GM18499 (cell line): Measurements from ENCODE around the gene CEL.

Source experiments
- ATAC-seq: cut with Tn5 transposase; IDR thresholded peaks from one replicate; pipeline ENCODE4 v1.9.1; 2021; ENCODE audit warnings: moderate number of reproducible peaks; ENCODE audit not compliant: insufficient read depth, unreplicated experiment

CEL gene

GRCh38 chr9:133113949-133114885 is 52.4 kb downstream of the CEL start:
- no peak for ATAC-seq

GRCh38 chr9:133114886-133115603 is 53.3 kb downstream of the CEL start:
- ATAC-seq = no peak

- peak; percentile 62 for ATAC-seq
Observed at GRCh38 chr9:133115604-133116345, 54.0 kb downstream of the CEL start.

- no peak for ATAC-seq
Observed at GRCh38 chr9:133116346-133117231, 54.8 kb downstream of the CEL start.

GRCh38 chr9:133117271-133118178 is 55.7 kb downstream of the CEL start:
- ATAC-seq = no peak

GRCh38 chr9:133118179-133118520 is 56.4 kb downstream of the CEL start:
- ATAC-seq = no peak

GRCh38 chr9:133118568-133118967 is 56.8 kb downstream of the CEL start:
- ATAC-seq = no peak

- ATAC-seq = no peak
Observed at GRCh38 chr9:133119103-133119845, 57.5 kb downstream of the CEL start.

GRCh38 chr9:133119846-133120500 is 58.2 kb downstream of the CEL start:
- no peak for ATAC-seq

GRCh38 chr9:133120501-133121197 is 58.9 kb downstream of the CEL start:
- no peak for ATAC-seq
